HepG2 (cell line): Measurements from ENCODE around the gene PTGES. TPM values are rescaled to one million over a fixed set of nuclear protein-coding genes. Genes with fewer than 3 reads are reported as not detected.
A peak's percentile ranks its signal among the peaks of the same experiment; 100 is the strongest.

Source experiments
- ATAC-seq: fragments of 200-7000 bp; cut with Tn5 transposase; 3 replicates; pipeline ENCODE4 v1.9.1; 2020; ENCODE audit warnings: mild to moderate bottlenecking, moderate library complexity
- BruUV-seq: library from RNA; stranded (reverse); fragments of 400-500 nt; replicated peaks from 2 replicates; lab custom pipeline; 2021; lab: Mats Ljungman, UMichigan
- CTCF ChIA-PET: fragments of 300-600 bp; formaldehyde crosslinking; extraction: SDS; loops from one replicate; lab custom pipeline; 2021; ENCODE audit warnings: low total read pairs, inconsistent platforms, low intra/inter-chr PET ratio; lab: Yijun Ruan, JAX
- POLR2A ChIA-PET: fragments of 350-600 bp; sonication (Branson Sonifier 250); formaldehyde crosslinking; loops from one replicate; lab custom pipeline; 2020; ENCODE audit warnings: antibody characterized with exemption, inconsistent platforms; lab: Yijun Ruan, JAX
- DNase-seq: peaks from one replicate; pipeline ENCODE4 v3.0.0-alpha.2; 2015; ENCODE audit warnings: low spot score
- FAIRE-seq: peaks from 3 replicates; lab custom pipeline; 2011; peaks lifted over from hg19 to GRCh38; lab: Jason Lieb, UNC
- H2AFZ ChIP-seq: one replicate; pipeline ENCODE4 v1.6.1; 2011; ENCODE audit warnings: low read length, inconsistent platforms
- H3K27ac ChIP-seq: fragments of 300-600 bp; 3 replicates; pipeline ENCODE4 v1.8.0; 2011; ENCODE audit warnings: mixed run types, mild to moderate bottlenecking, mixed read lengths, low read length, inconsistent platforms; ENCODE audit not compliant: insufficient read depth; ENCODE audit errors: extremely low read length
- H3K27me3 ChIP-seq, 2 experiments: fragments of 200-600 bp in 1 of 2; 2 replicates in 1 of 2; 3 replicates in 1 of 2; pipeline versions ENCODE4 v1.6.0 to v1.8.0; 2011; ENCODE audit warnings: low read length in 2 of 2, mild to moderate bottlenecking in 2 of 2, moderate library complexity in 2 of 2, inconsistent platforms in 1 of 2; ENCODE audit not compliant: insufficient read depth in 2 of 2, control insufficient read depth in 1 of 2
- H3K36me3 ChIP-seq, 2 experiments: fragments of 200-600 bp in 1 of 2; replicated peaks in 1 of 2; 2 replicates in 1 of 2; 3 replicates in 1 of 2; pipeline versions ENCODE4 v1.5.1 to v1.8.0; 2011; ENCODE audit warnings: low read length in 2 of 2, inconsistent platforms in 1 of 2; ENCODE audit not compliant: insufficient read depth in 2 of 2, control insufficient read depth in 1 of 2
- H3K4me1 ChIP-seq: 2 replicates; pipeline ENCODE4 v1.5.1; 2012; ENCODE audit warnings: low read length, inconsistent platforms; ENCODE audit not compliant: insufficient read depth
- H3K4me2 ChIP-seq: 2 replicates; pipeline ENCODE4 v1.6.0; 2011; ENCODE audit warnings: low read depth, low read length, inconsistent platforms
- H3K4me3 ChIP-seq, 3 experiments: fragments of 200-600 bp in 1 of 3; sonication (generic), shearing (Covaris generic) in 1 of 3; replicated peaks in 1 of 3; 2 replicates each; pipeline ENCODE4 v1.5.1; 2011 to 2016; ENCODE audit warnings: low read length in 3 of 3, inconsistent platforms in 2 of 3, low read depth in 2 of 3, mild to moderate bottlenecking in 2 of 3, control low read depth in 1 of 3, mixed read lengths in 1 of 3; ENCODE audit not compliant: insufficient read depth in 1 of 3
- H3K79me2 ChIP-seq: one replicate; pipeline ENCODE4 v1.6.1; 2011; ENCODE audit warnings: low read length, inconsistent platforms; ENCODE audit not compliant: insufficient read depth
- H3K9ac ChIP-seq: 2 replicates; pipeline ENCODE4 v1.6.0; 2011; ENCODE audit warnings: mild to moderate bottlenecking, low read depth, low read length, inconsistent platforms; ENCODE audit not compliant: insufficient read depth
- H3K9me3 ChIP-seq: 2 replicates; pipeline ENCODE4 v1.5.1; 2012; ENCODE audit warnings: mild to moderate bottlenecking, low read length
- H4K20me1 ChIP-seq: 2 replicates; pipeline ENCODE4 v1.6.0; 2011; ENCODE audit warnings: inconsistent platforms, mild to moderate bottlenecking, low read length, moderate library complexity; ENCODE audit not compliant: insufficient read depth
- CREM ChIP-seq, 2 experiments: sonication (generic) in 1 of 2; formaldehyde crosslinking in 1 of 2; IDR thresholded peaks; 2 replicates each; pipeline versions ENCODE4 v1.4.0 to v1.6.1; 2016 to 2020; ENCODE audit warnings: antibody characterized with exemption in 1 of 2, mild to moderate bottlenecking in 1 of 2, missing genetic modification reagents in 1 of 2
- CTCF ChIP-seq: sonication (generic); formaldehyde crosslinking; IDR thresholded peaks from 2 replicates; pipeline ENCODE4 v1.5.0; 2020; ENCODE audit warnings: mild to moderate bottlenecking, missing genetic modification reagents, moderate library complexity
- HMGXB4 ChIP-seq, 2 experiments: sonication (generic) in 1 of 2; formaldehyde crosslinking in 1 of 2; IDR thresholded peaks; 2 replicates each; pipeline versions ENCODE4 v1.4.0 to v1.6.1; 2018 to 2020; ENCODE audit warnings: missing genetic modification reagents in 2 of 2, borderline replicate concordance in 1 of 2, low read depth in 1 of 2, mild to moderate bottlenecking in 1 of 2, missing biosample characterization in 1 of 2
- KDM2A ChIP-seq: sonication (generic); formaldehyde crosslinking; IDR thresholded peaks from 2 replicates; pipeline ENCODE4 v1.4.0; 2020; ENCODE audit warnings: low read depth, missing genetic modification reagents, borderline replicate concordance
- MAFK ChIP-seq, 2 experiments: IDR thresholded peaks in 1 of 2; conservative IDR thresholded peaks in 1 of 2; 2 replicates each; pipeline ENCODE4 v1.6.1; 2011; ENCODE audit warnings: improper control_type of control experiment in 2 of 2, low read length in 2 of 2
- RAD21 ChIP-seq: fragments of 450-650 bp; formaldehyde crosslinking; IDR thresholded peaks from 2 replicates; pipeline ENCODE4 v1.5.0; 2020; ENCODE audit warnings: mild to moderate bottlenecking
- SMC3 ChIP-seq: IDR thresholded peaks from 2 replicates; pipeline ENCODE4 v1.6.1; 2011; ENCODE audit warnings: low read length, improper control_type of control experiment
- STAG1 ChIP-seq: sonication (generic); formaldehyde crosslinking; IDR thresholded peaks from 2 replicates; pipeline ENCODE4 v1.4.0; 2020; ENCODE audit warnings: missing genetic modification reagents
- TRAFD1 ChIP-seq: sonication (generic); formaldehyde crosslinking; IDR thresholded peaks from 2 replicates; pipeline ENCODE4 v1.5.1; 2020; ENCODE audit warnings: missing genetic modification reagents, mild to moderate bottlenecking, borderline replicate concordance
- TRIM22 ChIP-seq: fragments of 450-650 bp; IDR thresholded peaks from 2 replicates; pipeline ENCODE4 v1.6.1; 2017
- XRCC5 ChIP-seq: fragments of 200-400 bp; formaldehyde crosslinking; optimal IDR thresholded peaks from 2 replicates; pipeline ENCODE3; 2017; ENCODE audit warnings: mild to moderate bottlenecking, low read length
- ZBTB38 ChIP-seq: sonication (generic); formaldehyde crosslinking; IDR thresholded peaks from 2 replicates; pipeline ENCODE4 v1.5.1; 2020; ENCODE audit warnings: mild to moderate bottlenecking, missing genetic modification reagents
- ZKSCAN8 ChIP-seq: IDR thresholded peaks from 2 replicates; pipeline ENCODE4 v1.6.1; 2016; ENCODE audit warnings: borderline replicate concordance, missing genetic modification reagents, missing compliant biosample characterization
- ZNF598 ChIP-seq: sonication (generic); formaldehyde crosslinking; IDR thresholded peaks from 2 replicates; pipeline ENCODE4 v1.5.1; 2020; ENCODE audit warnings: mild to moderate bottlenecking, missing genetic modification reagents, borderline replicate concordance
- ZNF7 ChIP-seq: IDR thresholded peaks from 2 replicates; pipeline ENCODE4 v1.6.1; 2016; ENCODE audit warnings: missing biosample characterization, missing genetic modification reagents
- WGBS: methylation state at CpG from one replicate; pipeline ENCODE4 v1.1.6; 2017; ENCODE audit warnings: low lambda C conversion rate; 5-methylcytosine and 5-hydroxymethylcytosine counted together
- in situ Hi-C: cut with HindIII; loops from 2 replicates; pipeline ENCODE4 v1.10.0; 2017; ENCODE audit warnings: low pct_unique_long_range_greater_than_20kb; ENCODE audit not compliant: extremely low pct_ligation_motif_present
- intact Hi-C: fragments of 100-400 bp; cut with micrococcal nuclease; formaldehyde crosslinking; loops from one replicate; pipeline ENCODE4 v1.10.0; 2022; ENCODE audit not compliant: unreplicated experiment
- polyA plus RNA-seq, 8 experiments: library from polyadenylated mRNA; depleted of rRNA in 3 of 8; stranded (reverse) in 7 of 8; unstranded in 1 of 8; fragments of >200 nt; fragmentation: Illumina TruSeq in 4 of 8; extraction: Trizol in 4 of 8; gene quantifications; 2 replicates each; pipeline versions ENCODE4 v1.2.1 to v1.2.3, GENCODE V29; 2011 to 2016; ENCODE audit warnings: low read depth in 4 of 8, missing spikeins in 1 of 8, mixed read lengths in 1 of 8; ENCODE audit not compliant: insufficient read depth in 1 of 8
- total RNA-seq, 5 experiments: library from RNA; depleted of rRNA; stranded (reverse); fragments of >200 nt; fragmentation: Illumina TruSeq; extraction: Trizol; gene quantifications; 2 replicates each; pipeline ENCODE4 v1.2.3, GENCODE V29; 2016; ENCODE audit warnings: low read depth in 1 of 5

PTGES gene
- total and polyA plus RNA-seq, 2 of the 13 experiments (the other 11 are each of a cell fraction or from before 2014, with no cell fraction given) = 0.07 TPM; not detected in 1

GRCh38 chr9:129783516-129784361 lies 30.9 kb upstream of the PTGES start:
- Histone ChIP-seq H3K27me3 (peaks cover 3 to 24% of the 10 kb centered on the region in 2 experiments; a peak in 2 of 5 replicates), H2AFZ (no peak overlapping the region), H3K9me3 (no peaks in the 10 kb centered on the region), H3K27ac (no peak overlapping the region), H3K4me3 (no peak overlapping the region), H3K9ac (no peak overlapping the region), H3K4me1 (no peaks in the 10 kb centered on the region), H3K79me2 (no peaks in the 10 kb centered on the region), H3K36me3 (no peaks in the 10 kb centered on the region), H3K4me2 (no peak overlapping the region), H4K20me1 (no peaks in the 10 kb centered on the region)
- ChIA-PET CTCF (interaction anchor here (0.8 to 2.5 kb wide), 6 partner anchors 10 to 172 kb away, joined by 3 to 56 read pairs (median 9); partner anchors contain the start of gene ASB6), POLR2A (no interaction called here)
- BruUV-seq = no TSS peak
- FAIRE-seq (peak; percentile 67), DNase-seq (peak; percentile 46), ATAC-seq (peak; percentile 90)
- in situ Hi-C loops (loop anchor here (5.0 to 10.0 kb wide), 2 partner anchors 46 to 139 kb away; partner anchors contain the start of gene ASB6), intact Hi-C loops (loop anchor here (1.0 to 5.0 kb wide), 2 partner anchors 46 to 141 kb away; partner anchors contain the start of gene ASB6)
- 19% methylated on average over 14 of the region's 14 CpGs for WGBS
- TF ChIP-seq MAFK (conservative IDR thresholded peaks at IDR 0.05 in 1 of 2, IDR thresholded peaks at IDR 0.05 in 1 of 2; ENCODE audit: low read length in 2 of 2) (no peak), CTCF (CRISPR knock-in tag) (peak; percentile 89), TRIM22 (no peak), CREM (IDR thresholded peaks at IDR 0.05) (no peak), CREM (CRISPR knock-in tag; IDR thresholded peaks at IDR 0.05) (no peak), HMGXB4 (CRISPR knock-in tag; IDR thresholded peaks at IDR 0.05; ENCODE audit: borderline replicate concordance in 1 of 2, low read depth in 1 of 2) (0 out of 4 replicates have a peak, but pooled peaks of 1 of the 2 experiments have one; percentile 26), STAG1 (peak; percentile 94), ZNF598 (CRISPR knock-in tag) (no peak), ZNF7 (CRISPR knock-in tag) (no peak), KDM2A (CRISPR knock-in tag) (peak; percentile 49; the same call in 1 of the 2 replicates), ZBTB38 (CRISPR knock-in tag) (no peak), TRAFD1 (CRISPR knock-in tag) (no peak), SMC3 (peak; percentile 95), ZKSCAN8 (CRISPR knock-in tag) (0 out of 2 replicates have a peak, but pooled peaks have one; percentile 49), RAD21 (peak; percentile 85), XRCC5 (peak; percentile 61)
